Right forelimb (tissue), 1 donor: ENCODE measurements around the gene TJP2.

Source experiments
- DNase-seq: peaks from one replicate; pipeline ENCODE4 v3.0.0-alpha.2; 2018

The TJP2 gene

GRCh38 chr9:69237702-69238295, 63.7 kb downstream of the TJP2 start:
- DNase-seq: no peak

DNA sequence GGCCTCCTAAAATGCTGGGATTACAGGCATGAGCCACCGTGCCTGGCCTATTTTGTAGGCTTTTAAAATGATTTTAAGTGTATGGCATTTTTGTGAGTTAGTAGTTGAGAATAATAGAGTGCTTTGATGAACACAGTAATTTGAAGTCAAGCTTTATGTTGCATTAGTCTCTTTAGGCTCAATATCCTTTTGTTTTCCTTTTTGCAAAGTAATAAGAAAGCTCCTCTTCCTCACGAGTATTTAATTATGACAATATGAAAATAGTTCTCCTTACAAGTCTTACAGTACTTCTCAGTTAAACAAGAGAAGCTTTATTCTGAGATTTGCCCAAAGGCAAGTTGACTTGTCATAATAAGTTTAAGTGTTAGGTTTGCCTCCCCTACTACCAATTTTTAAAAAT, 69.0 kb downstream of the TJP2 start:
- DNase-seq: no peak

- DNase-seq: no peak
Observed at GRCh38 chr9:69246629-69247028, 72.6 kb downstream of the TJP2 start.

- DNase-seq: no peak
Observed at GRCh38 chr9:69248005-69248404, 73.9 kb downstream of the TJP2 start.

DNA sequence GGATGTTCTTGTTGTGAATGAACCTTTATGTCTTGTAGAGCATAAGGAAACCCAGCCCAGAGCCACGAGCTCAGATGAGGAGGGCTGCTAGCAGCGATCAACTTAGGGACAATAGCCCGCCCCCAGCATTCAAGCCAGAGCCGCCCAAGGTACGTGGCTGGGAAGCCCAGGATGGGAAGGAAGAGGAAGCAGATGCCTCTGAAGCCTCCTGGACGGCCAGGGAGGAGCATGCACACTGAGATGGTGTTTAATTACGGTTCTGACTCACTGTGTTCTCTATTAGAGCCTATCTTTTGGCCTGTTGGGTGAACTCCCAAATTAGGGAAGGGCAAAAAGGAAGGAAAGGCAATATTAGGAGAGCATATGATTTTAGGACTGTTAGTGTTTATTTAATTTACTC, 75.3 kb downstream of the TJP2 start:
- no peak for DNase-seq

- no peak for DNase-seq
Observed at GRCh38 chr9:69250681-69251080, 76.6 kb downstream of the TJP2 start.

DNA sequence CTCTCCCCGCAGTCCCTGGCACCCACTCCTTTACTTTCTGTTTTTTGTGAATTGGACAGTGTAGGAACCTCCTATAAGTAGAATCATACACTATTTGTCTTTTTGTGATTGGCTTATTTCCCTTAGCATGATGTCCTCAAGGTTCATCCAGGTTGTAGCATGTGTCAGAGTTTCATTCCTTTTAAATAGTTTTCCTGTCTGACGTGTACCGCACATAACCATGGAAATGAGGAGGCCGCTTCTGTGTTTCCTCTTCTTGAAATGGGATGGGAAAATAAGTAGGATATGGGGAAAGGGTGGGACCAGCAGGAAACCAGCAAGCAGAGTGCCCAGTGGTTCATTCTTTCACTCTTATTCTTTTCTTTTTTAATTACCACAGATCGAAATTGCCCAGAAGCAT, 78.4 kb downstream of the TJP2 start:
- DNase-seq: no peak

GRCh38 chr9:69253057-69253456, 79.0 kb downstream of the TJP2 start:
- no peak for DNase-seq

DNA sequence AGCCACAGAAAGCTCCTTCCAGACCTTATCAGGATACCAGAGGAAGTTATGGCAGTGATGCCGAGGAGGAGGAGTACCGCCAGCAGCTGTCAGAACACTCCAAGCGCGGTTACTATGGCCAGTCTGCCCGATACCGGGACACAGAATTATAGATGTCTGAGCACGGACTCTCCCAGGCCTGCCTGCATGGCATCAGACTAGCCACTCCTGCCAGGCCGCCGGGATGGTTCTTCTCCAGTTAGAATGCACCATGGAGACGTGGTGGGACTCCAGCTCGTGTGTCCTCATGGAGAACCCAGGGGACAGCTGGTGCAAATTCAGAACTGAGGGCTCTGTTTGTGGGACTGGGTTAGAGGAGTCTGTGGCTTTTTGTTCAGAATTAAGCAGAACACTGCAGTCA, 80.1 kb downstream of the TJP2 start:
- no peak for DNase-seq

DNA sequence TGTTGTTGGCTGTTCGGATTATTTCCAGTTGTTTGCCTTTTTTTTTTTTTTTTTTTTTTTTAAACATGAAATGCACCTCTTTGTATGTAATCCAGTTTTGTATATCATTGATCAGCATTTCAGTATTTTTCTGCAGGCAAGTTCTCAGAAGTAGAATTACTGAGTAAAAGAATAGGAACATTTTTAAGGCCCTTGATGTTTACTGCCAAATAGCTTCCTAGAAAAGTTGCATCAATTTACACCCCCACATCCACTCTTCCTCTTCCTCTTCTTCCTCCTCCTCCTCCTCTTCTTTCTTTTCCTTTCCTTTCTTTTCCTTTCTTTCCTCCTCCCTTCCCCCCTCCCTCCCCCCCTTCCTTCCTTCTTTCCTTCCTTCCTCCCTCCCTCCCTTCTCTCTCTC, 81.5 kb downstream of the TJP2 start:
- DNase-seq: no peak

- no peak for DNase-seq
Observed at GRCh38 chr9:69258551-69258950, 84.5 kb downstream of the TJP2 start.

DNA sequence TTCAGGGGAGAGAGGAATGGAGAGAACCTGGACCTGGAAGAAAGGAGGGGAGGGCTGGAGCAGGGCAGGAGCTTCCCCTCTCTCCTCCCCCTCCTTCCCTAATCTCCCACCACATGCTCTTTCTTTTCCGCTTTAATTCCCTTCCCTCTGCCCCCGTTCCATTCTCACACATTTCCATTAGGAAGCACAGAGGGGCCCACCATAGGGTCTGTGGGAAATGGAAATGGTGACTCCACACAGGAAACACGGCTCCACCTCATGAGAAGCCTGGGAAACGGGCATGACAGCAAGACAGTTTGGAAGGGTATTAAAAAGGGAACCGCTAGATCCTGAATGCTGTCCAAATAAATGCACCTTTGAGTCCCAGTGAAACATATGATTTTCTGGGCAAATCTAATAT, 86.1 kb downstream of the TJP2 start:
- no peak for DNase-seq

DNA sequence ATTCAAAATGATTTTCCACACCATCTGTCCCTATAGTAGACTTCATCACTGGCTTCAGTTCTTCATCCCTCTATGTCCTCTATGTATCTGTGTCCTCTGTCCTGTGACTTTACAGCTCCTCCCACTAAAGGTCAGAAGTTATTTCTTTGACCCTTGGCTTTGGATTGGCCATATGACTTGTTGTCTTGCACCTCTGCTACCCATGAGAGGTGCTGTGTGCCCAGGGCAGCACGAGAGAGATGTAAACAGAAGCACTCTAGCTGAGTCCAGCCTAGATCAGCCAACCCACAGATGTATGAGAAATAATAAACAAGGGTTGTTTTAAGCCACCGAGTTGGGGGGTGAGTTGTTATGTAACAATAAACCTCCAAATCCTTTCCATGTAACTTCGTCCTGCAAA, 87.6 kb downstream of the TJP2 start:
- DNase-seq: no peak

- no peak for DNase-seq
Observed at GRCh38 chr9:69264526-69264925, 90.4 kb downstream of the TJP2 start.

- DNase-seq: no peak
Observed at GRCh38 chr9:69265891-69266290, 91.8 kb downstream of the TJP2 start.

DNA sequence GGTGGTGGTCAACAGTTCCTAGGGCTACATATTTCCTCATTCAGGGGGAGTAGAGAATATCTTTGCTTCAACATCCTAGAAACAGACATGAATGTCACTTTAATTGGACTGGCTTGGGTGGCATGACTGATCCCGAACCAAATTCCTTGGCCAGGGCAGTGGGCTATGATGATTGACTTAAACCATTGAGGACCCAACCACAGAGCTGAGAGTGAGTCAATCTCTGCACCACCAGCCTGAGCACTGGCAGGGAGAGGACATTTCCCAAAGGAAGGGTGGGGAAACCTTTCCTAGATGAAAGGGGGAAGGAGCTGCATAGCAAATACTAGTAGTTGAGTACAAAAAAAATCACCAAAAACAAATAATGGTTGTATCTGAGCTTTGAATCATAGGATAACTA, 98.1 kb downstream of the TJP2 start:
- DNase-seq: no peak

DNA sequence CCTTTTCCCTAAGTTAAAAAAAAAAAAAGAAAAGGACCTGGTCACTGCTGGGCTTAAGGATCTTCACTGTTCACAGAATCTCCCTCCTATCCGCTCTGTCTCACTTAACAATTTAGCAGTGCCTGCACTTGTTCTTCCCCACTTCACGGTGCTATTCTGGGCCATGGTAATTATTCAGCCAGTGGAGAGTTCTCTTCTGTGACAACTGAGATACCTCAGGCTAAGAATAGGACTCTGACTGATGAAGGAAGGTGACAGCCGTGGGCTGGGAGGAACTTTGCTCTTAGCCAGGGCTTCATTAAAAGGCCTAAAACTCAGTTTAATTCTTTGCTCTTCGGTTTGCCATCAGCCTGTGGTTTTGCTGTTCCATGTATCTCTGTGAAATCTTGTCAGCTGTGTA, 99.1 kb downstream of the TJP2 start:
- DNase-seq: no peak

- DNase-seq: no peak
Observed at GRCh38 chr9:69276775-69277174, 102.7 kb downstream of the TJP2 start.

- DNase-seq: no peak
Observed at GRCh38 chr9:69279084-69279731, 105.1 kb downstream of the TJP2 start.

DNA sequence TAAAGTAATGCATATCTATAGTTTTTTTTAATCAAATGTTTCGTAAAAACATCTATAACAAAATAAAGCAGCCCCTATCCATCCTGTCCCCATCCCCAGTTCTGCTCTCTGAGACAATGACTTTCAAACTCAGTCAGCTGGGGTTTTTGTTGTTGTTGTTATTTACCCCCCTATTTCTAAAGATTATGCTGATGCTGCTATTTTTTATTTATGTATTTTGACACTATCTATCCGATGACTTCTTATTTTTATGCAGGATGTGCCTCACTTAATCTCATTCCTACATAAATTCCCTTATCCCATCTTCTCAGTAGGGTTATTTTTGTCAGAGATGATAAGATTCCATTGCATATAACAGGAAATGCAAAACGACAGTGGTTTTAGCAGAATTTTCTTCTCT, 105.7 kb downstream of the TJP2 start:
- DNase-seq: no peak

GRCh38 chr9:69283003-69283402, 108.9 kb downstream of the TJP2 start:
- no peak for DNase-seq

GRCh38 chr9:69292078-69292477, 118.0 kb downstream of the TJP2 start:
- no peak for DNase-seq

- DNase-seq: no peak
Observed at GRCh38 chr9:69293156-69293555, 119.1 kb downstream of the TJP2 start.

DNA sequence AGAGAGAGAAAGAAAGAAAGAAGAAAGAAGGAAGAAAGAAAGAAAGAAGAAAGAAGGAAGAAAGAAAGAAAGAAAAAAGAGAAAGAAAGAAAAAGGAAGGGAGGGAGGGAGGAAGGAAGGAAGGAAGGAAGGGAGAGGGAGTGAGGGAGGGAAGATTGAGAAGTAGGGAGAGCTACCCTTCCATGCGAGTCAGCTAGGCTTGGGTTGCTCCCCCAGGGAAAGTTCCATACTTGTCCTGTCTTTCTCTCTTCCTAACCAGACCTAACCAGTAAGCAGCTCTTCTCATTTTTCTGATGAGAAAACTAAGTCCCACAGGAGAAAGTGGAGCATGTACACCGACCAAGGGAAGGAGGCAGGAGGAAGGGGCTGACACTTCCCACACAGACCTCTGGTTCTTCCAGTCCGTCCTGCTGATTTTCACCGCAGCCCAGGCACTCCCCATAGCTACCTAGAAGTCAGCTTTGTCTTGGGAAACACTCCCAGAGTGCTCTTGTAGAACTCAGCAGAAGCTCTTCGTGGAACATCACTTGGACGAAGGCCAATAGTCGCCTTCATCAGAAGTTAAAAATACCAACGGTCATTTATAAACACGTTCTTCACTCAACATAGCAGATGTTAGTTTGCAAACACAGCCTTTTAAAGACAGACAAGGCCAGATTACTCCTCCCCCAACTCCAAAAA, 121.9 kb downstream of the TJP2 start:
- DNase-seq: no peak
